GM12865 (cell line): ENCODE measurements around the gene SMS.
A peak's percentile ranks its signal among the peaks of the same experiment; 100 is the strongest.

Experiments used
- DNase-seq: peaks from one replicate; pipeline ENCODE4 v3.0.0; 2010; ENCODE audit warnings: low read depth
- H3K4me3 ChIP-seq: 2 replicates; pipeline ENCODE4 v1.5.1; 2011; ENCODE audit warnings: mild to moderate bottlenecking, low read depth, low read length, control low read depth
- CTCF ChIP-seq: IDR thresholded peaks from 2 replicates; pipeline ENCODE4 v1.5.1; 2011; ENCODE audit warnings: low read length, control low read depth, low read depth, inconsistent platforms; ENCODE audit not compliant: insufficient read depth; ENCODE audit errors: missing control alignments

The SMS gene

GRCh38 chrX:21975812-21976211 lies 35.3 kb downstream of the SMS start:
- DNase-seq = no peak
- no peak for TF ChIP-seq CTCF
- no peak overlapping the region for H3K4me3 ChIP-seq

- H3K4me3 ChIP-seq = no peak overlapping the region
Observed at GRCh38 chrX:21978346-21978745, 37.8 kb downstream of the SMS start.

GRCh38 chrX:21982311-21982710 lies 41.8 kb downstream of the SMS start:
- H3K4me3 ChIP-seq = no peak overlapping the region
- no peak for TF ChIP-seq CTCF
- DNase-seq = no peak

More at GRCh38 chrX:21978346-21978745, 37.8 kb downstream of the SMS start:
- no peak for TF ChIP-seq CTCF
- DNase-seq = no peak

GRCh38 chrX:21985332-21985777 lies 44.8 kb downstream of the SMS start:
- no peak overlapping the region for H3K4me3 ChIP-seq
- peak; percentile 76 for DNase-seq
- peak; percentile 64 for TF ChIP-seq CTCF

- no peak for DNase-seq
- TF ChIP-seq CTCF = no peak
- no peak overlapping the region for H3K4me3 ChIP-seq
Observed at GRCh38 chrX:21986596-21986995, 46.1 kb downstream of the SMS start.

GRCh38 chrX:21989384-21989783 lies 48.9 kb downstream of the SMS start:
- peak; percentile 47 for DNase-seq
- H3K4me3 ChIP-seq = no peak overlapping the region
- TF ChIP-seq CTCF = no peak

GRCh38 chrX:21990832-21991231 lies 50.3 kb downstream of the SMS start:
- no peak for DNase-seq
- no peak overlapping the region for H3K4me3 ChIP-seq
- no peak for TF ChIP-seq CTCF
